ENCODE measurements around the gene CNGA2.

CNGA2 gene

DNA sequence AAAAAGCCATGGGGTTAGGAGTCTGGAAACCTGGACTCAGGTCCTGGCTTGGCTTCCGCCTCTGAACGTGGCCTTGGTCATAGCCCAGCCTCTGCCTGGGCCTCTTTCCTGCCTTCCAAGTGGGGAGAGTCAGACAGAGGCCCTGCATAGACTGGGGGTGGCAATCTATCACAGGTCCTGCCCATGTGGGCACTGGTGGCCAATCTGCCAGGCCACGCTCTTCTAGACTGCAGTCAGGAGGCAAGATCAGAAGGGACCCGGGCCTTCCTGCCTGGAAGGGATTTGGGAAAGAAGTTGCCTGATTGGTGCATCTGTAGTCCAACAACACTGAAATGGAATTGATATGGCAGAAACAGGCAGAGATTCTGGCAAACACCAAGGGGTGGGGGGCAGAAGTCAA lies 46.1 kb downstream of the CNGA2 start:
- TF ChIP-seq, protein P1, sequence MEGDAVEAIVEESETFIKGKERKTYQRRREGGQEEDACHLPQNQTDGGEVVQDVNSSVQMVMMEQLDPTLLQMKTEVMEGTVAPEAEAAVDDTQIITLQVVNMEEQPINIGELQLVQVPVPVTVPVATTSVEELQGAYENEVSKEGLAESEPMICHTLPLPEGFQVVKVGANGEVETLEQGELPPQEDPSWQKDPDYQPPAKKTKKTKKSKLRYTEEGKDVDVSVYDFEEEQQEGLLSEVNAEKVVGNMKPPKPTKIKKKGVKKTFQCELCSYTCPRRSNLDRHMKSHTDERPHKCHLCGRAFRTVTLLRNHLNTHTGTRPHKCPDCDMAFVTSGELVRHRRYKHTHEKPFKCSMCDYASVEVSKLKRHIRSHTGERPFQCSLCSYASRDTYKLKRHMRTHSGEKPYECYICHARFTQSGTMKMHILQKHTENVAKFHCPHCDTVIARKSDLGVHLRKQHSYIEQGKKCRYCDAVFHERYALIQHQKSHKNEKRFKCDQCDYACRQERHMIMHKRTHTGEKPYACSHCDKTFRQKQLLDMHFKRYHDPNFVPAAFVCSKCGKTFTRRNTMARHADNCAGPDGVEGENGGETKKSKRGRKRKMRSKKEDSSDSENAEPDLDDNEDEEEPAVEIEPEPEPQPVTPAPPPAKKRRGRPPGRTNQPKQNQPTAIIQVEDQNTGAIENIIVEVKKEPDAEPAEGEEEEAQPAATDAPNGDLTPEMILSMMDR (IDR thresholded peaks at IDR 0.05; ENCODE audit: low read depth, low read length) = no peak
- DNase-seq (ENCODE audit: extremely low read depth, low read depth) = no peak

DNA sequence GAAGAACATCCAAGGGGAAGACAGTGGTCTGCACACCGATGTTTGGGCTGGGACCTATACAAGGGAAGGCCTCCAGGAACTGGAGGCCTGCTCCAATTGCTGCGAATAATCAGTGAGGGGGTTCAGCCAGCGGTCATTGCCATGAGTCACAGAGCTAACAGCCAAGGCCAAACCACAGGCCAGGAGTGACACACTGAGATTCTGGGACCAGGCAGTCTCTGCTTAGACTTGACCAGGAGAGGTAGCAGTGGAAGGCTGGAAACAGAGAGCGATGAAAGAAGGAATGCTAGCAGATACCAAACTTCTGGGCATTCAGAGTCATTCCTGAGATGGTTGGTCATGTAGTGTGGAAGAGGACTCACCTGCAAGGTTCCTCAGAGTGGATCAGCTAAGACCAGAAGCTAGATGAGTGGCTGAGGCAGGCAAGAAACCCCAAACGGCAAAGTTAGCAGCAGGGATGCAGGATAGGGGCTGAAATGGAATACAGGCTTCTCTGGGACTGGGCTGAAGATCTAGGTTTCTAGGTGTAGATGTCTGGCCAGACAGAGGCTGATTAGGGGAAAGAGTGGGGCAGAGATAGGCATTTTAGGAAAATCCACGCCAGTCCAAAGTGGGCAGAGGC lies 54.7 kb downstream of the CNGA2 start:
- TF ChIP-seq, protein P1 (IDR thresholded peaks at IDR 0.05; ENCODE audit: low read depth, low read length) = no peak
- DNase-seq (ENCODE audit: extremely low read depth, low read depth) = peak; percentile 60

DNA sequence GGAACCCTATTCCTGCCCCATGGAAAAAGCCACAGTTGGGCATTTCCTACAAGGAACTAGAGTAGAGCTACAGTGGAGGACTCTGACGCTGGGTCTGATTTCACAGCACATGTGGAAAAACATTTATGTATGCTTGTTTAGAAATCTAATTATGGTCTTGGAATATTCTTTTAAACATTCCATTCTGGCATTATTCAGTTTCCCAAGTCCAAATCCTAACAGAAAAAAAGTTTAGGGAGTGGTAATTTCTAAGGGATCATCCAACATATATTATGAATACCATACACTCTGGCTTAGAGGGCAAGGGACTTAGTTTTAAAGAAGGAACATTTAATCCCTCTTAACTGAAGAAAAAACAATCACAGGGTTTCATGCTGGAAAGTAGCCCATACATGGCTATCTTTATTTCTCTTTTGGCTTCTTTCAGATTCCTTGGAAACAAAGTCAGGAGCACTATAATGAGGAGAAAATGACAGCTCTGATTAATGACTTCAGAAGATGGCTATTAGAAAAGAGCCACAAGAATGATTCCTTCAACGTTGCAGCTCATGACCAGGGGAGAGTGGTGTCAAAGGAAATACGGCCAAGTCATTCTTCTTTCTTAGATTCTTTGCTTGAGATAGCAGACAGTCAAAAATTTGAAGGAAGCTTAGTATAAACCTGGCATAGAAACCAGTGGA lies 56.1 kb downstream of the CNGA2 start:
- TF ChIP-seq, protein P1 (IDR thresholded peaks at IDR 0.05; ENCODE audit: low read depth, low read length) = no peak
- peak; percentile 22 for DNase-seq (ENCODE audit: extremely low read depth, low read depth)

DNA sequence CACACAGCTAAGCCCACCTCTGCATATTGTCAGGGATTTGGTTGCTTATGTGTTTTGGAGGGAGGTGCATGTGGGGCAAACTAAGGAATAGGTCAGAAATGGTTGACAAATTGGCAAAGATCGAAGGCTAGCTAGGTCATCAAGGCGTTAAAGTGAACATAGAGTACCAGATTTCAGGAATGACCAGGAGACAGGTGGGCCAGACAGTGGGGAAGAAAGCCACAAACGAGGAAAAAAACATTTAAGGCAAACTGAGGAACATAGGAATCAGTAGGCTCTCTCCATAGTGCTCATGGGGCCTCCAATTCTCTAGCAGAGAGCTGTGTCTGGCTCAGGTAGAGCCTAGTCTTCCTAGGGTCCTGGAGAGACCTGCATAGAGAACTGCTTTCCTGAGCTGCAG lies 57.4 kb downstream of the CNGA2 start:
- DNase-seq (ENCODE audit: extremely low read depth, low read depth) = no peak
- TF ChIP-seq, protein P1 (IDR thresholded peaks at IDR 0.05; ENCODE audit: low read depth, low read length) = no peak

GRCh38 chrX:151792505-151792904 lies 58.0 kb downstream of the CNGA2 start:
- no peak for DNase-seq (ENCODE audit: extremely low read depth, low read depth)
- TF ChIP-seq, protein P1 (IDR thresholded peaks at IDR 0.05; ENCODE audit: low read depth, low read length) = no peak

DNA sequence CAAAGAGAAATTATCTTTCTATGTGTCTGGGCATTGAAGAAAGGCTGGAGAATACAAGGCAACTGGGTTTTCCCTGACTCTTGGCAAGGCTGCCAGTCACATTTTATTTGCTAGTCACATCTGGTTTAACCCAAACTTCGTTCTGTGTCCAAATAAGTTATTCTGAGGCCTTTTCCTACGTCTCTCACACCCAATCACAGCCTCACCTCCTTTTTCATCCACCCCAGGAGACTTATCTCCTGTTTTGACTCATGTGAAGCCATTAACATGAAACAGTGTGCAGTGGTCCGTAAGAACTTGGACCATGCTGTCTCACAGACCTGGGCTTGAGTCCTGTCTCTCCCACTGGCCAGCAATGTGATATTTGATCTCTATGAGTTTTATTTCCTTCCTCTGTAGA lies 59.3 kb downstream of the CNGA2 start:
- TF ChIP-seq, protein P1 (IDR thresholded peaks at IDR 0.05; ENCODE audit: low read depth, low read length) = no peak
- DNase-seq (ENCODE audit: extremely low read depth, low read depth) = no peak
